HepG2 (cell line): ENCODE measurements around the gene ARHGAP26. TPM values are rescaled to one million over a fixed set of nuclear protein-coding genes. Genes with fewer than 3 reads are reported as not detected.

ENCODE experiments used
- CBX2 ChIP-seq, 2 experiments: fragments of 200-600 bp in 1 of 2; sonication (generic); formaldehyde crosslinking in 1 of 2; IDR thresholded peaks; 2 replicates each; pipeline versions ENCODE4 v1.7.0 to v1.8.1; 2018 to 2022; ENCODE audit warnings: low read depth in 2 of 2, low read length in 1 of 2, mild to moderate bottlenecking in 1 of 2, missing genetic modification reagents in 1 of 2
- CEBPB ChIP-seq: IDR thresholded peaks from 2 replicates; pipeline ENCODE4 v1.6.1; 2011; ENCODE audit warnings: low read depth, low read length, improper control_type of control experiment, borderline replicate concordance
- ELF1 ChIP-seq: sonication (generic); formaldehyde crosslinking; IDR thresholded peaks from 2 replicates; pipeline ENCODE4 v1.4.0; 2020; ENCODE audit warnings: missing genetic modification reagents
- ELF3 ChIP-seq: IDR thresholded peaks from 2 replicates; pipeline ENCODE4 v1.6.1; 2016; ENCODE audit warnings: missing genetic modification reagents, missing compliant biosample characterization
- ETV5 ChIP-seq: IDR thresholded peaks from 2 replicates; pipeline ENCODE4 v1.6.1; 2018; ENCODE audit warnings: missing biosample characterization, missing genetic modification reagents, inconsistent platforms, borderline replicate concordance
- FOXK1 ChIP-seq: sonication (generic); formaldehyde crosslinking; IDR thresholded peaks from 2 replicates; pipeline ENCODE4 v1.4.0; 2020; ENCODE audit warnings: low read depth, missing genetic modification reagents, borderline replicate concordance
- FOXO1 ChIP-seq: sonication (generic); formaldehyde crosslinking; IDR thresholded peaks from 2 replicates; pipeline ENCODE4 v1.4.0; 2020; ENCODE audit warnings: missing genetic modification reagents
- GABPA ChIP-seq, 2 experiments: IDR thresholded peaks; 2 replicates each; pipeline ENCODE4 v1.6.1; 2011 to 2016; ENCODE audit warnings: low read depth in 2 of 2, low read length in 1 of 2, missing biosample characterization in 1 of 2, missing genetic modification characterization in 1 of 2
- HOXA5 ChIP-seq: sonication (generic); formaldehyde crosslinking; IDR thresholded peaks from 2 replicates; pipeline ENCODE4 v1.4.0; 2020; ENCODE audit warnings: missing genetic modification reagents
- IKZF5 ChIP-seq: IDR thresholded peaks from 2 replicates; pipeline ENCODE4 v1.6.1; 2018; ENCODE audit warnings: missing genetic modification reagents, mild to moderate bottlenecking, missing compliant biosample characterization
- IRF2 ChIP-seq: IDR thresholded peaks from 2 replicates; pipeline ENCODE4 v1.6.1; 2018; ENCODE audit warnings: missing genetic modification reagents, missing compliant biosample characterization
- MIER3 ChIP-seq: IDR thresholded peaks from 2 replicates; pipeline ENCODE4 v1.6.1; 2016; ENCODE audit warnings: missing compliant biosample characterization, borderline replicate concordance
- NR2C2 ChIP-seq: sonication (generic); formaldehyde crosslinking; IDR thresholded peaks from 2 replicates; pipeline ENCODE4 v1.4.0; 2020; ENCODE audit warnings: missing genetic modification reagents, mild to moderate bottlenecking, moderate library complexity, borderline replicate concordance
- RAD21 ChIP-seq: fragments of 450-650 bp; formaldehyde crosslinking; IDR thresholded peaks from 2 replicates; pipeline ENCODE4 v1.5.0; 2020; ENCODE audit warnings: mild to moderate bottlenecking
- SALL1 ChIP-seq: sonication (generic); formaldehyde crosslinking; IDR thresholded peaks from 2 replicates; pipeline ENCODE4 v1.8.0; 2022; ENCODE audit warnings: mild to moderate bottlenecking, missing genetic modification reagents
- SOX13 ChIP-seq, 3 experiments: fragments of 450-650 bp in 1 of 3; sonication (generic) in 1 of 3; formaldehyde crosslinking in 1 of 3; IDR thresholded peaks in 2 of 3; conservative IDR thresholded peaks in 1 of 3; 2 replicates each; pipeline versions ENCODE4 v1.5.0 to v1.6.1; 2016 to 2020; ENCODE audit warnings: antibody characterized with exemption in 1 of 3, mild to moderate bottlenecking in 1 of 3, missing compliant biosample characterization in 1 of 3, missing genetic modification reagents in 1 of 3, moderate library complexity in 1 of 3
- SOX6 ChIP-seq, 2 experiments: fragments of 450-650 bp in 1 of 2; sonication (generic) in 1 of 2; formaldehyde crosslinking in 1 of 2; IDR thresholded peaks; 2 replicates each; pipeline versions ENCODE4 v1.4.0 to v1.6.1; 2017 to 2020; ENCODE audit warnings: antibody characterized with exemption in 1 of 2, mild to moderate bottlenecking in 1 of 2, missing genetic modification reagents in 1 of 2
- STAG1 ChIP-seq: sonication (generic); formaldehyde crosslinking; IDR thresholded peaks from 2 replicates; pipeline ENCODE4 v1.4.0; 2020; ENCODE audit warnings: missing genetic modification reagents
- TEAD3 ChIP-seq: optimal IDR thresholded peaks from 2 replicates; pipeline ENCODE3; 2016; ENCODE audit warnings: borderline replicate concordance
- THRA ChIP-seq: sonication (generic); formaldehyde crosslinking; IDR thresholded peaks from 2 replicates; pipeline ENCODE4 v1.4.0; 2020; ENCODE audit warnings: missing genetic modification reagents, borderline replicate concordance
- ZC3H13 ChIP-seq: sonication (generic); formaldehyde crosslinking; IDR thresholded peaks from 2 replicates; pipeline ENCODE4 v1.8.1; 2023; ENCODE audit warnings: mild to moderate bottlenecking, missing genetic modification reagents, moderate library complexity
- ZNF552 ChIP-seq: sonication (generic); formaldehyde crosslinking; IDR thresholded peaks from 2 replicates; pipeline ENCODE4 v1.9.0; 2022; ENCODE audit warnings: missing genetic modification reagents, mild to moderate bottlenecking, borderline replicate concordance
- ZSCAN30 ChIP-seq: sonication (generic); formaldehyde crosslinking; IDR thresholded peaks from 2 replicates; pipeline ENCODE4 v1.5.0; 2020; ENCODE audit warnings: mild to moderate bottlenecking, missing genetic modification reagents
- polyA plus RNA-seq, 8 experiments: library from polyadenylated mRNA; depleted of rRNA in 3 of 8; stranded (reverse) in 7 of 8; unstranded in 1 of 8; fragments of >200 nt; fragmentation: Illumina TruSeq in 4 of 8; extraction: Trizol in 4 of 8; gene quantifications; 2 replicates each; pipeline versions ENCODE4 v1.2.1 to v1.2.3, GENCODE V29; 2011 to 2016; ENCODE audit warnings: low read depth in 4 of 8, missing spikeins in 1 of 8, mixed read lengths in 1 of 8; ENCODE audit not compliant: insufficient read depth in 1 of 8
- total RNA-seq, 5 experiments: library from RNA; depleted of rRNA; stranded (reverse); fragments of >200 nt; fragmentation: Illumina TruSeq; extraction: Trizol; gene quantifications; 2 replicates each; pipeline ENCODE4 v1.2.3, GENCODE V29; 2016; ENCODE audit warnings: low read depth in 1 of 5
- TF ChIP-seq, protein P1 (sequence below): sonication (generic); formaldehyde crosslinking; IDR thresholded peaks from 2 replicates; pipeline ENCODE4 v1.4.0; 2020; ENCODE audit warnings: missing genetic modification reagents, mild to moderate bottlenecking, borderline replicate concordance

ARHGAP26 gene
- total and polyA plus RNA-seq, 2 of the 13 experiments (the other 11 are each of a cell fraction or from before 2014, with no cell fraction given): 9.6 to 18.2 TPM

- TF ChIP-seq GABPA (IDR thresholded peaks at IDR 0.05; ENCODE audit: low read depth, low read length): no peak
- 0 out of 2 replicates have a peak, but pooled peaks have one; percentile 9 for TF ChIP-seq GABPA (CRISPR knock-in tag; IDR thresholded peaks at IDR 0.05; ENCODE audit: low read depth)
- TF ChIP-seq ETV5: peak; percentile 23; the same call in 1 of the 2 replicates
- TF ChIP-seq SALL1 (CRISPR knock-in tag): 0 out of 2 replicates have a peak, but pooled peaks have one; percentile 28
- no peak for TF ChIP-seq ZNF552 (CRISPR knock-in tag)
- TF ChIP-seq ZC3H13 (CRISPR knock-in tag): no peak
- TF ChIP-seq SOX6 (IDR thresholded peaks at IDR 0.05): no peak
- peak; percentile 67; the same call in 1 of the 2 replicates for TF ChIP-seq SOX6 (CRISPR knock-in tag; IDR thresholded peaks at IDR 0.05)
- TF ChIP-seq HOXA5 (CRISPR knock-in tag): no peak
- TF ChIP-seq, protein P1, sequence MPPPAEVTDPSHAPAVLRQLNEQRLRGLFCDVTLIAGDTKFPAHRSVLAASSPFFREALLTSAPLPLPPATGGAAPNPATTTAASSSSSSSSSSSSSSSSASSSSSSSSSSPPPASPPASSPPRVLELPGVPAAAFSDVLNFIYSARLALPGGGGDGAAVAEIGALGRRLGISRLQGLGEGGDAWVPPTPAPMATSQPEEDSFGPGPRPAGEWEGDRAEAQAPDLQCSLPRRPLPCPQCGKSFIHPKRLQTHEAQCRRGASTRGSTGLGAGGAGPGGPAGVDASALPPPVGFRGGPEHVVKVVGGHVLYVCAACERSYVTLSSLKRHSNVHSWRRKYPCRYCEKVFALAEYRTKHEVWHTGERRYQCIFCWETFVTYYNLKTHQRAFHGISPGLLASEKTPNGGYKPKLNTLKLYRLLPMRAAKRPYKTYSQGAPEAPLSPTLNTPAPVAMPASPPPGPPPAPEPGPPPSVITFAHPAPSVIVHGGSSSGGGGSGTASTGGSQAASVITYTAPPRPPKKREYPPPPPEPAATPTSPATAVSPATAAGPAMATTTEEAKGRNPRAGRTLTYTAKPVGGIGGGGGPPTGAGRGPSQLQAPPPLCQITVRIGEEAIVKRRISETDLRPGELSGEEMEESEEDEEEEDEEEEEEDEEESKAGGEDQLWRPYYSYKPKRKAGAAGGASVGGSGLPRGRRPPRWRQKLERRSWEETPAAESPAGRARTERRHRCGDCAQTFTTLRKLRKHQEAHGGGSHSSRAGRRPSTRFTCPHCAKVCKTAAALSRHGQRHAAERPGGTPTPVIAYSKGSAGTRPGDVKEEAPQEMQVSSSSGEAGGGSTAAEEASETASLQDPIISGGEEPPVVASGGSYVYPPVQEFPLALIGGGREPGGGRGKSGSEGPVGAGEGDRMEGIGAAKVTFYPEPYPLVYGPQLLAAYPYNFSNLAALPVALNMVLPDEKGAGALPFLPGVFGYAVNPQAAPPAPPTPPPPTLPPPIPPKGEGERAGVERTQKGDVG (CRISPR knock-in tag): no peak
- no peak for TF ChIP-seq THRA (CRISPR knock-in tag)
- TF ChIP-seq STAG1 (CRISPR knock-in tag): peak; percentile 87
- TF ChIP-seq ZSCAN30: no peak
- 0 out of 2 replicates have a peak, but pooled peaks have one; percentile 20 for TF ChIP-seq IRF2 (CRISPR knock-in tag)
- no peak for TF ChIP-seq SOX13 (IDR thresholded peaks at IDR 0.05)
- peak in 1 of 2 experiments; percentile 45; a peak in 1 of 4 replicates for TF ChIP-seq SOX13 (CRISPR knock-in tag; conservative IDR thresholded peaks at IDR 0.05 in 1 of 2, IDR thresholded peaks at IDR 0.05 in 1 of 2)
- TF ChIP-seq CBX2 (IDR thresholded peaks at IDR 0.05; ENCODE audit: low read depth, low read length): no peak
- TF ChIP-seq CBX2 (CRISPR knock-in tag; IDR thresholded peaks at IDR 0.05; ENCODE audit: low read depth): no peak
- peak; percentile 44; the same call in 1 of the 2 replicates for TF ChIP-seq FOXK1
- TF ChIP-seq RAD21 (CRISPR knock-in tag): peak; percentile 62
- 0 out of 2 replicates have a peak, but pooled peaks have one; percentile 18 for TF ChIP-seq ELF1 (CRISPR knock-in tag)
- TF ChIP-seq MIER3 (CRISPR knock-in tag): 0 out of 2 replicates have a peak, but pooled peaks have one; percentile 34
- peak; percentile 14; the same call in 1 of the 2 replicates for TF ChIP-seq CEBPB
- TF ChIP-seq FOXO1 (CRISPR knock-in tag): peak; percentile 69; the same call in 1 of the 2 replicates
- peak; percentile 38 for TF ChIP-seq TEAD3
- no peak for TF ChIP-seq NR2C2 (CRISPR knock-in tag)
- TF ChIP-seq IKZF5 (CRISPR knock-in tag): 0 out of 2 replicates have a peak, but pooled peaks have one; percentile 40
- peak; percentile 64 for TF ChIP-seq ELF3 (CRISPR knock-in tag)
These were observed 336.0 kb downstream of the ARHGAP26 start (continued) for GRCh38 chr5:143106174-143106573.
